GM12878 (cell line): Measurements from ENCODE around the gene P3R3URF. TPM values are rescaled to one million over a fixed set of nuclear protein-coding genes. Genes with fewer than 3 reads are reported as not detected.

Experiments
- BACH1 ChIP-seq: fragments of 450-650 bp; IDR thresholded peaks from 2 replicates; pipeline ENCODE4 v1.6.1; 2017; ENCODE audit warnings: mild to moderate bottlenecking, borderline replicate concordance
- BCL11A ChIP-seq: IDR thresholded peaks from 2 replicates; pipeline ENCODE4 v1.6.1; 2011; ENCODE audit warnings: low read depth, low read length
- BMI1 ChIP-seq: fragments of 450-650 bp; IDR thresholded peaks from 2 replicates; pipeline ENCODE4 v1.6.1; 2016; ENCODE audit warnings: mild to moderate bottlenecking, moderate library complexity, borderline replicate concordance
- CBX5 ChIP-seq: sonication (generic); IDR thresholded peaks from 2 replicates; pipeline ENCODE4 v1.6.1; 2016; ENCODE audit warnings: low read depth, moderate library complexity, mild to moderate bottlenecking, inconsistent platforms
- CEBPB ChIP-seq, 2 experiments: fragments of 150-350 bp in 1 of 2; IDR thresholded peaks; 2 replicates each; pipeline ENCODE4 v1.6.1; 2012 to 2014; ENCODE audit warnings: low read depth in 2 of 2, low read length in 2 of 2, borderline replicate concordance in 1 of 2, inconsistent platforms in 1 of 2
- CREB1 ChIP-seq: IDR thresholded peaks from 2 replicates; pipeline ENCODE4 v1.6.1; 2012; ENCODE audit warnings: low read depth, mild to moderate bottlenecking, inconsistent platforms
- DPF2 ChIP-seq: fragments of 450-650 bp; IDR thresholded peaks from 2 replicates; pipeline ENCODE4 v1.6.1; 2017; ENCODE audit warnings: mild to moderate bottlenecking
- ELK1 ChIP-seq: IDR thresholded peaks from 2 replicates; pipeline ENCODE4 v1.6.1; 2012; ENCODE audit warnings: low read depth, low read length, improper control_type of control experiment
- EP300 ChIP-seq, 2 experiments: fragments of 150-350 bp in 1 of 2; IDR thresholded peaks; 2 replicates each; pipeline ENCODE4 v1.6.1; 2011 to 2012; ENCODE audit warnings: low read depth in 2 of 2, low read length in 2 of 2, borderline replicate concordance in 1 of 2, improper control_type of control experiment in 1 of 2, inconsistent platforms in 1 of 2; ENCODE audit not compliant: control insufficient read depth in 1 of 2
- ETV6 ChIP-seq, 2 experiments: fragments of 450-650 bp in 1 of 2; IDR thresholded peaks in 1 of 2; conservative IDR thresholded peaks in 1 of 2; 2 replicates each; pipeline ENCODE4 v1.6.1; 2014; ENCODE audit warnings: antibody characterized with exemption in 1 of 2, borderline replicate concordance in 1 of 2, low read depth in 1 of 2, mild to moderate bottlenecking in 1 of 2, moderate library complexity in 1 of 2
- IRF4 ChIP-seq: IDR thresholded peaks from 2 replicates; pipeline ENCODE4 v1.6.1; 2011; ENCODE audit warnings: low read depth, low read length
- KLF5 ChIP-seq: fragments of 450-650 bp; IDR thresholded peaks from 2 replicates; pipeline ENCODE4 v1.6.1; 2014; ENCODE audit warnings: mild to moderate bottlenecking; ENCODE audit not compliant: partially characterized antibody
- MXI1 ChIP-seq: fragments of 150-350 bp; IDR thresholded peaks from 2 replicates; pipeline ENCODE4 v1.6.1; 2011; ENCODE audit warnings: low read depth, mild to moderate bottlenecking, inconsistent platforms, low read length, improper control_type of control experiment
- NFYB ChIP-seq: IDR thresholded peaks from 2 replicates; pipeline ENCODE4 v1.6.1; 2011; ENCODE audit warnings: low read depth, mild to moderate bottlenecking, low read length, improper control_type of control experiment, moderate library complexity; ENCODE audit not compliant: insufficient read depth
- NR2F1 ChIP-seq: fragments of 450-650 bp; conservative IDR thresholded peaks from 2 replicates; pipeline ENCODE4 v1.6.1; 2017; ENCODE audit warnings: mild to moderate bottlenecking
- POLR2AphosphoS2 ChIP-seq: IDR thresholded peaks from 2 replicates; pipeline ENCODE4 v1.6.1; 2011; ENCODE audit warnings: low read depth, mild to moderate bottlenecking, low read length, improper control_type of control experiment, moderate library complexity
- RAD51 ChIP-seq: fragments of 450-650 bp; IDR thresholded peaks from 2 replicates; pipeline ENCODE4 v1.6.1; 2016; ENCODE audit warnings: moderate library complexity, mild to moderate bottlenecking, inconsistent platforms
- SPI1 ChIP-seq: IDR thresholded peaks from 2 replicates; pipeline ENCODE4 v1.6.1; 2011; ENCODE audit warnings: low read depth, mild to moderate bottlenecking, low read length, moderate library complexity, borderline replicate concordance; ENCODE audit not compliant: insufficient read depth
- SREBF1 ChIP-seq: IDR thresholded peaks from 2 replicates; pipeline ENCODE4 v1.6.1; 2012; ENCODE audit warnings: mild to moderate bottlenecking, low read length
- SRF ChIP-seq, 2 experiments: IDR thresholded peaks; 2 replicates each; pipeline ENCODE4 v1.6.1; 2011; ENCODE audit warnings: low read depth in 2 of 2, low read length in 2 of 2, mild to moderate bottlenecking in 1 of 2, moderate library complexity in 1 of 2
- SUPT20H ChIP-seq: IDR thresholded peaks from 2 replicates; pipeline ENCODE4 v1.6.1; 2011; ENCODE audit warnings: low read depth, mild to moderate bottlenecking, low read length, moderate library complexity, borderline replicate concordance; ENCODE audit not compliant: control insufficient read depth
- TAF1 ChIP-seq: IDR thresholded peaks from 2 replicates; pipeline ENCODE4 v1.6.1; 2011; ENCODE audit warnings: mild to moderate bottlenecking, low read depth, low read length, borderline replicate concordance
- TCF12 ChIP-seq: IDR thresholded peaks from 2 replicates; pipeline ENCODE4 v1.6.1; 2011; ENCODE audit warnings: low read depth, mild to moderate bottlenecking, low read length
- YBX1 ChIP-seq: fragments of 450-650 bp; IDR thresholded peaks from 2 replicates; pipeline ENCODE4 v1.6.1; 2016; ENCODE audit warnings: antibody characterized with exemption
- YY1 ChIP-seq: IDR thresholded peaks from 2 replicates; pipeline ENCODE4 v1.6.1; 2011; ENCODE audit warnings: low read depth, mild to moderate bottlenecking, low read length
- ZBED1 ChIP-seq: IDR thresholded peaks from 2 replicates; pipeline ENCODE4 v1.6.1; 2016; ENCODE audit warnings: borderline replicate concordance
- ZNF207 ChIP-seq: fragments of 450-650 bp; IDR thresholded peaks from 2 replicates; pipeline ENCODE4 v1.6.1; 2014; ENCODE audit warnings: antibody characterized with exemption, mild to moderate bottlenecking, borderline replicate concordance
- ZNF622 ChIP-seq: fragments of 450-650 bp; IDR thresholded peaks from 2 replicates; pipeline ENCODE4 v1.6.1; 2017; ENCODE audit warnings: mild to moderate bottlenecking, inconsistent platforms
- polyA plus RNA-seq, 11 experiments: library from polyadenylated mRNA; depleted of rRNA in 4 of 11; unstranded in 6 of 11; stranded (reverse) in 5 of 11; fragments of >200 nt; fragmentation: Nextera tagmentation in 4 of 11; fragmentation: Illumina TruSeq in 1 of 11; extraction: Ambion mirVana in 4 of 11; extraction: Trizol in 1 of 11; gene quantifications; 1 replicate in 1 of 11; 2 replicates in 10 of 11; pipeline versions ENCODE4 v1.2.1 to v1.2.3, GENCODE V29; 2011 to 2016; ENCODE audit warnings: inconsistent platforms in 2 of 11, missing spikeins in 2 of 11, low read depth in 1 of 11
- total RNA-seq, 4 experiments: library from RNA; depleted of rRNA in 3 of 4; stranded (reverse); fragments of >200 nt in 3 of 4; fragmentation: Illumina TruSeq in 1 of 4; extraction: Trizol in 1 of 4; gene quantifications; 2 replicates each; pipeline versions ENCODE4 v1.2.1 to v1.2.3, GENCODE V29; 2013 to 2021
- TF ChIP-seq, protein P1 (sequence below): IDR thresholded peaks from 2 replicates; pipeline ENCODE4 v1.6.1; 2011; ENCODE audit warnings: borderline replicate concordance, low read depth, mild to moderate bottlenecking, moderate library complexity, low read length; ENCODE audit not compliant: insufficient read depth, poor library complexity, severe bottlenecking
- TF ChIP-seq, protein P2 (sequence below): IDR thresholded peaks from 2 replicates; pipeline ENCODE4 v1.6.1; 2011; ENCODE audit warnings: low read depth, mild to moderate bottlenecking, low read length, moderate library complexity, borderline replicate concordance; ENCODE audit errors: extremely low read depth

Gene P3R3URF
- total and polyA plus RNA-seq, 10 of the 15 experiments (the other 5 are each of a cell fraction or from before 2014, with no cell fraction given), result not detected

DNA sequence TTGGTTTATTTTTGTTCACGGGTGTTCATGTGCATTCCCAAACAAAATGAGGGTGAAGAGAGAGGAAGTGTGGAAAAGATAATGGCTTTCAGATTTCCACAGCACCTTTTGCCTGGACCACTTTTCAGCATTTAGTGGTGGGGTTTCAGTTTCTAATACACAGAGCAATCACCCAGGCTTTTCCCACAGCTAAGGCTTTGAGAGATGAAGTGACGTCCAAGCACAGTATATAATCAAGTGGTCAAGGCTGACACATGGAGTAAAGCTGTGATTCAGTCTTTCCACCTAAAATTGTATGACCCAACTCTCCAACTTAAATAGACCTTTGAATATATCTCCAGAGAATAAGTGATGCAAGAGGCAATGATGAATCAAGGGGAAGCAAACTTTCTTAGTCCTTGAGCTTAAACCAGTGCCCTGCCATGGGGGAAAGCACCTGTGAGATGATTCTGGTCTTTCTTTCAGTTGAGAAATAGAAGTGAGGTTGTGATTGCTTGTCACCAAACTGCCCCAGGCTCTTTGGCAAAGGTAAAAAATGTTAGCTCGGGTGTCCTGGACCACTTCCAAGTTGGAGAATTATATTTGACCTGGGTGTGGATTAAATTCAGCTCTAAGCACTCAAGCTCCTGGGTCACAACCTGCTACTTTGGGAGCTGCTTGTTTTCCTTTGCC lies 41.5 kb downstream of the P3R3URF start (continued):
- TF ChIP-seq KLF5 (no peak), TCF12 (0 out of 2 replicates have a peak, but pooled peaks have one; percentile 15), NR2F1 (no peak), ETV6 (conservative IDR thresholded peaks at IDR 0.05 in 1 of 2, IDR thresholded peaks at IDR 0.05 in 1 of 2; ENCODE audit: borderline replicate concordance in 1 of 2, low read depth in 1 of 2) (no peak), TAF1 (no peak), EP300 (IDR thresholded peaks at IDR 0.05; ENCODE audit: borderline replicate concordance in 1 of 2, control insufficient read depth in 1 of 2, low read depth in 2 of 2, low read length in 2 of 2) (peak in 1 of 2 experiments; percentile 36; a peak in 1 of 4 replicates), YBX1 (no peak), ZNF622 (no peak), SREBF1 (no peak), BACH1 (no peak), ZNF207 (no peak), ZBED1 (no peak), IRF4 (no peak), SPI1 (peak; percentile 66), NFYB (no peak), BCL11A (peak; percentile 4; the same call in 1 of the 2 replicates), DPF2 (no peak), BMI1 (no peak), ELK1 (no peak), RAD51 (no peak), POLR2AphosphoS2 (no peak), SRF (IDR thresholded peaks at IDR 0.05; ENCODE audit: low read depth in 2 of 2, low read length in 2 of 2) (no peak), CEBPB (IDR thresholded peaks at IDR 0.05; ENCODE audit: borderline replicate concordance in 1 of 2, low read depth in 2 of 2, low read length in 2 of 2) (no peak), MXI1 (no peak), SUPT20H (no peak), YY1 (no peak), CREB1 (peak; percentile 60; the same call in 1 of the 2 replicates), CBX5 (no peak)
- TF ChIP-seq, protein P1, sequence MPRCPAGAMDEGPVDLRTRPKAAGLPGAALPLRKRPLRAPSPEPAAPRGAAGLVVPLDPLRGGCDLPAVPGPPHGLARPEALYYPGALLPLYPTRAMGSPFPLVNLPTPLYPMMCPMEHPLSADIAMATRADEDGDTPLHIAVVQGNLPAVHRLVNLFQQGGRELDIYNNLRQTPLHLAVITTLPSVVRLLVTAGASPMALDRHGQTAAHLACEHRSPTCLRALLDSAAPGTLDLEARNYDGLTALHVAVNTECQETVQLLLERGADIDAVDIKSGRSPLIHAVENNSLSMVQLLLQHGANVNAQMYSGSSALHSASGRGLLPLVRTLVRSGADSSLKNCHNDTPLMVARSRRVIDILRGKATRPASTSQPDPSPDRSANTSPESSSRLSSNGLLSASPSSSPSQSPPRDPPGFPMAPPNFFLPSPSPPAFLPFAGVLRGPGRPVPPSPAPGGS, result no peak
- TF ChIP-seq, protein P2, sequence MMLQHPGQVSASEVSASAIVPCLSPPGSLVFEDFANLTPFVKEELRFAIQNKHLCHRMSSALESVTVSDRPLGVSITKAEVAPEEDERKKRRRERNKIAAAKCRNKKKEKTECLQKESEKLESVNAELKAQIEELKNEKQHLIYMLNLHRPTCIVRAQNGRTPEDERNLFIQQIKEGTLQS, result no peak
